ENCODE measurements around the gene SGCA.

SGCA gene

DNA sequence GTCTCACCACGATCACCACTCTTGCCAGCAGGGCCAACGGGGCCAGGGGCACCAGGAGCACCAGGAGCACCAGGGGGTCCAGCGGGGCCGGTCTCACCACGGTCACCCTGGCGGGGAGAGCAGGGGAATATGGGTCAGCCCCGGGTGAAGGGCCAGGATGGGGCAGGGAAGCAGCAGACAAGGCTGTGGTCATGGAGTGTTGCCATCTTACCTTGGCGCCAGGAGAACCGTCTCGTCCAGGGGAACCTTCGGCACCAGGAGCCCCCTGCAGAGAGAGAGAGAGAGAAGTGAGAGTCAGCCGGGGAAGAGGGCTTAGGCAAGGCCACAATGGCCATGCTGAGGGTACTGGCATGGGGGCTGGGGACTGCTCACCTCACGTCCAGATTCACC is 22.7 kb downstream of the SGCA start:
- H3K79me2 ChIP-seq (ENCODE audit: low read length), result no peaks in the 10 kb centered on the region
- H3K4me2 ChIP-seq (ENCODE audit: low read depth, low read length), result no peak overlapping the region
- peaks cover 68% of the 10 kb centered on the region for H3K27me3 ChIP-seq (replicated peaks; ENCODE audit: insufficient read depth, low read length)
- no peak overlapping the region for H2AFZ ChIP-seq (ENCODE audit: low read length)
- H3F3A ChIP-seq (ENCODE audit: insufficient read depth, low read length), result peaks cover 5% of the 10 kb centered on the region; the same call in 1 of the 2 replicates
- H4K20me1 ChIP-seq (ENCODE audit: insufficient read depth, low read length), result no peaks in the 10 kb centered on the region
- DNase-seq, result no peak
- H3K36me3 ChIP-seq (replicated peaks; ENCODE audit: insufficient read depth, low read length), result no peaks in the 10 kb centered on the region
- H3K9ac ChIP-seq (ENCODE audit: low read length), result no peak overlapping the region
- no peaks in the 10 kb centered on the region for H3K9me2 ChIP-seq (replicated peaks; ENCODE audit: insufficient read depth, low read length)
- TF ChIP-seq EZH2 (optimal IDR thresholded peaks at IDR 0.05; ENCODE audit: low read depth, low read length) (no peak), EZH2phosphoT487 (IDR thresholded peaks at IDR 0.05; ENCODE audit: low read length) (no peak)
- TF ChIP-seq, protein P1, sequence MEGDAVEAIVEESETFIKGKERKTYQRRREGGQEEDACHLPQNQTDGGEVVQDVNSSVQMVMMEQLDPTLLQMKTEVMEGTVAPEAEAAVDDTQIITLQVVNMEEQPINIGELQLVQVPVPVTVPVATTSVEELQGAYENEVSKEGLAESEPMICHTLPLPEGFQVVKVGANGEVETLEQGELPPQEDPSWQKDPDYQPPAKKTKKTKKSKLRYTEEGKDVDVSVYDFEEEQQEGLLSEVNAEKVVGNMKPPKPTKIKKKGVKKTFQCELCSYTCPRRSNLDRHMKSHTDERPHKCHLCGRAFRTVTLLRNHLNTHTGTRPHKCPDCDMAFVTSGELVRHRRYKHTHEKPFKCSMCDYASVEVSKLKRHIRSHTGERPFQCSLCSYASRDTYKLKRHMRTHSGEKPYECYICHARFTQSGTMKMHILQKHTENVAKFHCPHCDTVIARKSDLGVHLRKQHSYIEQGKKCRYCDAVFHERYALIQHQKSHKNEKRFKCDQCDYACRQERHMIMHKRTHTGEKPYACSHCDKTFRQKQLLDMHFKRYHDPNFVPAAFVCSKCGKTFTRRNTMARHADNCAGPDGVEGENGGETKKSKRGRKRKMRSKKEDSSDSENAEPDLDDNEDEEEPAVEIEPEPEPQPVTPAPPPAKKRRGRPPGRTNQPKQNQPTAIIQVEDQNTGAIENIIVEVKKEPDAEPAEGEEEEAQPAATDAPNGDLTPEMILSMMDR (IDR thresholded peaks at IDR 0.05; ENCODE audit: low read length), result no peak
- H3K4me1 ChIP-seq (ENCODE audit: low read length), result peaks cover 11% of the 10 kb centered on the region
- no peaks in the 10 kb centered on the region for H3K9me3 ChIP-seq (replicated peaks; ENCODE audit: insufficient read depth, low read length)
- no peak overlapping the region for H3K27ac ChIP-seq (ENCODE audit: low read length)
- H3K4me3 ChIP-seq (ENCODE audit: low read length), result no peak overlapping the region

DNA sequence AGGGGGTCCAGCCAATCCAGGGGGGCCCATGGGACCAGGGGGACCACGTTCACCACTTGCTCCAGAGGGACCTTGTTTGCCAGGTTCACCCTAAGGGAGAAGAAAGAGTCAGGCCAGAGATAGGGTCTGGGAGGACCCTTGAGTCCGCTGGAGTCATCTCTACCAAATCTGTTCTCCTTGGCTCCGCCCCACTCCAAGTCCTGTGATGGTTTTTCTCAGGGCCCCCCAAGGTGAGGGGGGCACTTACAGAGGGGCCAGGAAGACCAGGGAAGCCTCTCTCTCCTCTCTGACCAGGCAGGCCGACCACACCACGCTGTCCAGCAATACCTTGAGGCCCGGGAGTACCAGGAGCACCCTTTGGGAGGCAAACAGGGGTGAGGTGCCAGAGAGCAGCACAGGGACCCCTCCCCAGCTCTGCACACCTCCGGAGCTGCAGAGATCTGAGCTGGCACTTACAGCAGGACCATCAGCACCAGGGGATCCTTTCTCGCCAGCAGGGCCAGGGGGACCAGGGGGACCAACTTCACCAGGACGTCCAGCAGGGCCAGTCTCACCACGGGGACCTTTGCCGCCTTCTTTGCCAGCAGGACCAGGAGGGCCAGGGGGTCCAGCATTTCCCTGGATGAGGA is 23.2 kb downstream of the SGCA start:
- Histone ChIP-seq H2AFZ (ENCODE audit: low read length) (no peak overlapping the region), H3K27ac (ENCODE audit: low read length) (no peak overlapping the region), H3K4me3 (ENCODE audit: low read length) (no peak overlapping the region), H3K36me3 (replicated peaks; ENCODE audit: insufficient read depth, low read length) (no peaks in the 10 kb centered on the region), H3K9me3 (replicated peaks; ENCODE audit: insufficient read depth, low read length) (no peaks in the 10 kb centered on the region), H3K79me2 (ENCODE audit: low read length) (no peaks in the 10 kb centered on the region), H3K4me2 (ENCODE audit: low read depth, low read length) (no peak overlapping the region), H3K4me1 (ENCODE audit: low read length) (peaks cover 6% of the 10 kb centered on the region), H3K9me2 (replicated peaks; ENCODE audit: insufficient read depth, low read length) (no peaks in the 10 kb centered on the region), H3K9ac (ENCODE audit: low read length) (no peak overlapping the region), H4K20me1 (ENCODE audit: insufficient read depth, low read length) (no peaks in the 10 kb centered on the region), H3K27me3 (replicated peaks; ENCODE audit: insufficient read depth, low read length) (peaks cover 68% of the 10 kb centered on the region), H3F3A (ENCODE audit: insufficient read depth, low read length) (peaks cover 3% of the 10 kb centered on the region; the same call in 1 of the 2 replicates)
- no peak for DNase-seq
- TF ChIP-seq, protein P1 (IDR thresholded peaks at IDR 0.05; ENCODE audit: low read length), result no peak
- TF ChIP-seq EZH2 (optimal IDR thresholded peaks at IDR 0.05; ENCODE audit: low read depth, low read length), result no peak
- TF ChIP-seq EZH2phosphoT487 (IDR thresholded peaks at IDR 0.05; ENCODE audit: low read length), result no peak

DNA sequence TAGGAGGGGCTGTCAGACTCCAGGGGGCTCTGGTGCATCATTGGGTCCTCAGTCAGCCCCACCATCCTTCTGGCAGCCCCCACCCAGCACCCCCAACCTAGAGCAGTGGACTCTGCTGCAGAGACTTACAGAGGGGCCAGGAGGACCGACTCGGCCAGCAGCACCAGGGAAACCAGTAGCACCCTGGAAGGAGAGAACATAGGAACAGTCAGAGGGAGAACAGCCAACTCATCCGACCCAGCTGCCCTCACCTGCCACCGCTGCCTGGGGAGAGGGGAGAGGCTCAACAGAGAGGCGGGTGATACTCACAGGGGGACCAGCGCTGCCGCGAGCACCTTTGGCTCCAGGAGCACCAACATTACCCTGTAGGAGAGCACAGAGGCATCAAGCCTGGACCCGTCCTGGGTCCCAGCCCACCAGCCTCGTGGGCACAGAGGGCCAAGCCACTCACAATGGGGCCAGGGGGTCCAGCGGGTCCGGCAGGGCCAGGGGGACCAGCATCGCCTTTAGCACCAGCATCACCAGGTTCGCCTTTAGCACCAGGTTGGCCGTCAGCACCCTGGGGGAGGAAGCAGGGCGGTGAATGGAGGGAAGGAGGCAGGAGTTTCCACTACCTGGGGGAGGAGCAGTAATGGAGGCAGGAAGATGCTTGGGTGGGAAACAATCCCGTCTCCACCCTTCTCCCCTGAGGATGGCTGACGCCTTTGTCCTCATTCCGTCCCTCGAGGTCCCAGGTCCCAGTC is 23.9 kb downstream of the SGCA start:
- peaks cover 2% of the 10 kb centered on the region; the same call in 1 of the 2 replicates for H3K4me1 ChIP-seq (ENCODE audit: low read length)
- no peak overlapping the region for H3K4me3 ChIP-seq (ENCODE audit: low read length)
- DNase-seq, result no peak
- H3K27ac ChIP-seq (ENCODE audit: low read length), result no peak overlapping the region
- H3K4me2 ChIP-seq (ENCODE audit: low read depth, low read length), result no peak overlapping the region
- no peak overlapping the region for H3K9ac ChIP-seq (ENCODE audit: low read length)
- H4K20me1 ChIP-seq (ENCODE audit: insufficient read depth, low read length), result no peaks in the 10 kb centered on the region
- TF ChIP-seq EZH2phosphoT487 (IDR thresholded peaks at IDR 0.05; ENCODE audit: low read length) (no peak), EZH2 (optimal IDR thresholded peaks at IDR 0.05; ENCODE audit: low read depth, low read length) (no peak)
- TF ChIP-seq, protein P1 (IDR thresholded peaks at IDR 0.05; ENCODE audit: low read length), result no peak
- H3K79me2 ChIP-seq (ENCODE audit: low read length), result no peaks in the 10 kb centered on the region
- no peak overlapping the region for H2AFZ ChIP-seq (ENCODE audit: low read length)
- no peaks in the 10 kb centered on the region for H3F3A ChIP-seq (ENCODE audit: insufficient read depth, low read length)
- H3K27me3 ChIP-seq (replicated peaks; ENCODE audit: insufficient read depth, low read length), result peaks cover 72% of the 10 kb centered on the region
- H3K36me3 ChIP-seq (replicated peaks; ENCODE audit: insufficient read depth, low read length), result no peaks in the 10 kb centered on the region
- no peaks in the 10 kb centered on the region for H3K9me3 ChIP-seq (replicated peaks; ENCODE audit: insufficient read depth, low read length)
- no peaks in the 10 kb centered on the region for H3K9me2 ChIP-seq (replicated peaks; ENCODE audit: insufficient read depth, low read length)

Measured in MM.1S (cell line).